WTC11 (cell line): ENCODE data around the gene C22orf31. TPM values are rescaled to one million over a fixed set of nuclear protein-coding genes. Genes with fewer than 3 reads are reported as not detected.

Experiments
- ATAC-seq: fragments of 200-7000 bp; cut with Tn5 transposase; 2 replicates; pipeline ENCODE4 v1.10.0; 2021; ENCODE audit warnings: mild to moderate bottlenecking, moderate library complexity
- CTCF ChIA-PET: fragments of 300-600 bp; sonication (Branson Sonifier 250); formaldehyde crosslinking; loops from one replicate; lab custom pipeline; 2021; ENCODE audit warnings: antibody characterized with exemption; lab: Charles Lee
- POLR2A ChIA-PET: fragments of 350-600 bp; sonication (Branson Sonifier 250); formaldehyde crosslinking; loops from one replicate; lab custom pipeline; 2021; ENCODE audit warnings: antibody characterized with exemption; lab: Charles Lee
- DNase-seq: peaks from one replicate; pipeline ENCODE4 v3.0.0; 2021; ENCODE audit warnings: low spot score
- H3K27ac Mint-ChIP-seq: 2 replicates; pipeline ENCODE4 v1.8.0; 2021; ENCODE audit warnings: mixed read lengths
- H3K27me3 Mint-ChIP-seq: 2 replicates; pipeline ENCODE4 v1.8.0; 2021; ENCODE audit warnings: low read depth, mild to moderate bottlenecking, moderate library complexity, mixed read lengths
- H3K36me3 Mint-ChIP-seq: 2 replicates; pipeline ENCODE4 v1.8.0; 2021; ENCODE audit warnings: mixed read lengths
- H3K4me1 Mint-ChIP-seq: 2 replicates; pipeline ENCODE4 v1.8.0; 2022; ENCODE audit warnings: mixed read lengths
- H3K4me3 Mint-ChIP-seq: 2 replicates; pipeline ENCODE4 v1.8.0; 2021; ENCODE audit warnings: mild to moderate bottlenecking, moderate library complexity, mixed read lengths
- H3K9me3 Mint-ChIP-seq: 2 replicates; pipeline ENCODE4 v1.8.0; 2021; ENCODE audit warnings: mixed read lengths
- CBFB ChIP-seq: sonication (generic); formaldehyde crosslinking; IDR thresholded peaks from 2 replicates; pipeline ENCODE4 v1.8.1; 2022; ENCODE audit warnings: mild to moderate bottlenecking, low read depth, missing genetic modification reagents
- CREB1 ChIP-seq: sonication (generic); formaldehyde crosslinking; IDR thresholded peaks from 2 replicates; pipeline ENCODE4 v1.8.0; 2023; ENCODE audit warnings: mild to moderate bottlenecking, missing genetic modification reagents
- CREM ChIP-seq: sonication (generic); formaldehyde crosslinking; IDR thresholded peaks from 2 replicates; pipeline ENCODE4 v1.8.1; 2022; ENCODE audit warnings: mild to moderate bottlenecking, missing genetic modification reagents, moderate library complexity
- EMX1 ChIP-seq: fragments of 250-450 bp; sonication (Bioruptor Pico); IDR thresholded peaks from 2 replicates; pipeline ENCODE4 v1.8.0; 2021; ENCODE audit warnings: mild to moderate bottlenecking
- NFE2L1 ChIP-seq: sonication (generic); formaldehyde crosslinking; IDR thresholded peaks from 2 replicates; pipeline ENCODE4 v1.8.1; 2023; ENCODE audit warnings: missing genetic modification reagents
- NFYB ChIP-seq: sonication (generic); formaldehyde crosslinking; conservative IDR thresholded peaks from 2 replicates; pipeline ENCODE4 v1.8.0; 2022; ENCODE audit warnings: low read depth, missing genetic modification reagents
- NR1H2 ChIP-seq: sonication (generic); formaldehyde crosslinking; IDR thresholded peaks from 2 replicates; pipeline ENCODE4 v1.9.0; 2021; ENCODE audit warnings: mild to moderate bottlenecking, moderate library complexity, missing genetic modification reagents
- NR3C1 ChIP-seq: sonication (generic); formaldehyde crosslinking; conservative IDR thresholded peaks from 2 replicates; pipeline ENCODE4 v1.8.1; 2023; ENCODE audit warnings: low read depth, mild to moderate bottlenecking, missing genetic modification reagents
- OVOL2 ChIP-seq: fragments of 250-450 bp; sonication (Bioruptor Pico); IDR thresholded peaks from 2 replicates; pipeline ENCODE4 v1.9.0; 2021; ENCODE audit warnings: mild to moderate bottlenecking, borderline replicate concordance
- TEAD1 ChIP-seq: sonication (generic); formaldehyde crosslinking; IDR thresholded peaks from 2 replicates; pipeline ENCODE4 v1.8.0; 2022; ENCODE audit warnings: mild to moderate bottlenecking, missing genetic modification reagents
- ZBTB21 ChIP-seq: sonication (generic); formaldehyde crosslinking; IDR thresholded peaks from 2 replicates; pipeline ENCODE4 v1.8.1; 2023; ENCODE audit warnings: mild to moderate bottlenecking, missing genetic modification reagents, borderline replicate concordance
- ZNF121 ChIP-seq: sonication (generic); formaldehyde crosslinking; IDR thresholded peaks from 2 replicates; pipeline ENCODE4 v1.8.0; 2023; ENCODE audit warnings: missing genetic modification reagents
- ZNF138 ChIP-seq: sonication (generic); formaldehyde crosslinking; conservative IDR thresholded peaks from 2 replicates; pipeline ENCODE4 v1.8.1; 2022; ENCODE audit warnings: mild to moderate bottlenecking, moderate library complexity, missing genetic modification reagents
- ZNF317 ChIP-seq: sonication (generic); formaldehyde crosslinking; IDR thresholded peaks from 2 replicates; pipeline ENCODE4 v1.8.1; 2023; ENCODE audit warnings: low read depth, mild to moderate bottlenecking, moderate library complexity, missing genetic modification reagents, borderline replicate concordance
- total RNA-seq: library from RNA; stranded (reverse); gene quantifications from 3 replicates; pipeline ENCODE4 v1.2.3, GENCODE V29; 2021
- TF ChIP-seq, protein P1 (sequence below): sonication (generic); formaldehyde crosslinking; IDR thresholded peaks from 2 replicates; pipeline ENCODE4 v1.8.1; 2022; ENCODE audit warnings: mild to moderate bottlenecking, missing genetic modification reagents, moderate library complexity, borderline replicate concordance
- TF ChIP-seq, protein P2 (sequence below): sonication (generic); formaldehyde crosslinking; IDR thresholded peaks from 2 replicates; pipeline ENCODE4 v1.8.1; 2022; ENCODE audit warnings: low read depth, missing genetic modification reagents, borderline replicate concordance
- TF ChIP-seq, protein P3 (sequence below): sonication (generic); formaldehyde crosslinking; IDR thresholded peaks from 2 replicates; pipeline ENCODE4 v1.8.0; 2023; ENCODE audit warnings: missing genetic modification reagents
- TF ChIP-seq, protein P4 (sequence below): fragments of 250-450 bp; sonication (Bioruptor Pico); IDR thresholded peaks from 2 replicates; pipeline ENCODE4 v1.9.0; 2021; ENCODE audit warnings: mild to moderate bottlenecking
- TF ChIP-seq, protein P5 (sequence below): sonication (generic); formaldehyde crosslinking; IDR thresholded peaks from 2 replicates; pipeline ENCODE4 v1.8.1; 2022; ENCODE audit warnings: missing genetic modification reagents, borderline replicate concordance
- TF ChIP-seq, protein P6 (sequence below): sonication (generic); formaldehyde crosslinking; IDR thresholded peaks from 2 replicates; pipeline ENCODE4 v1.8.0; 2022; ENCODE audit warnings: mild to moderate bottlenecking, missing genetic modification reagents
- TF ChIP-seq, protein P7 (sequence below): fragments of 250-450 bp; sonication (Bioruptor Pico); IDR thresholded peaks from 2 replicates; pipeline ENCODE4 v1.9.0; 2021; ENCODE audit warnings: moderate library complexity, mild to moderate bottlenecking, inconsistent platforms, borderline replicate concordance

The C22orf31 gene
- total RNA-seq, 1 experiment from 2014 or later: not detected

DNA sequence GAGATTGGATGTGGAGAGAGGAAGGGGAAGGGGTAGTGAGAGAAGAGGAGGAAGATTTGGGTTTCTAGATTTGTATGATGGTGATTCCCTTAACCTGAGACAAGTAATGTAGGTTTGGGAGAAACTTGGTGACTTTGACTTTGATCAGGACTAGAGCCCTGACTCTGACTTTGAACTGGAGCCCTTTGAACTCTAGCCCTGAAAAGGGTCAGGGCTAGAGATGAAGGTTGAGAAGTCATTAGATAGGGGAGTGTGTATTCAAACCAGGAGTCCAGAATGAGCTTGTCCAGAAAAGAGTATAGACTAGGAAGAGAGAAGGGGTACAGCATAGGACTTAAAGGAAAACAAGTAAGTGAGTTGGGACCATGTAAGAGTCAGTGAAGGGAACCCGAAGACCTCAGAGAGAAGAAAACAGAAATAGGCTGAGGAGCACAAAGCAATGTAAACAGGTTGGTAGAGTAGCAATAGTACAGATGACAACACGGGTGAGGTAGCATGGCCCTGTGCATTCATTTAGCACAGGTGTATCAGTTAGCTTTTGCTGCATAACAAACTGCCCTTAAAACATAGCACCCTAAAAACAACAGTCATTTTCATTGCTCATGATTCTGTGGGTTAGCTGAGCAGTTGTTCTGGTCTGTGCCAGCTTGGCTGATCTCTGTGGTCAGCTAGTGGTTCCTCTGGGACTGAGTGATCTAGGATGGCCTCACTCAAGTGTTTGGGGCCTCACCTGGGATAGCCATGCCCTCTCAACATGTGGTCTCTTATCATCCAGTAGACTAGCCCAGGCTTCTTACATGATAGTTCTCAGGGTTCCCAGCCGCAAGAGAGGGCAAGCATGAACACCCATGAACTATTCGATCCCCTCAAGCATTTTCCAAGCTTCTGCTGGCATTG, 43.1 kb downstream of the C22orf31 start (continued):
- TF ChIP-seq, protein P1, sequence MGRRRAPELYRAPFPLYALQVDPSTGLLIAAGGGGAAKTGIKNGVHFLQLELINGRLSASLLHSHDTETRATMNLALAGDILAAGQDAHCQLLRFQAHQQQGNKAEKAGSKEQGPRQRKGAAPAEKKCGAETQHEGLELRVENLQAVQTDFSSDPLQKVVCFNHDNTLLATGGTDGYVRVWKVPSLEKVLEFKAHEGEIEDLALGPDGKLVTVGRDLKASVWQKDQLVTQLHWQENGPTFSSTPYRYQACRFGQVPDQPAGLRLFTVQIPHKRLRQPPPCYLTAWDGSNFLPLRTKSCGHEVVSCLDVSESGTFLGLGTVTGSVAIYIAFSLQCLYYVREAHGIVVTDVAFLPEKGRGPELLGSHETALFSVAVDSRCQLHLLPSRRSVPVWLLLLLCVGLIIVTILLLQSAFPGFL (CRISPR knock-in tag): no peak
- TF ChIP-seq TEAD1 (CRISPR knock-in tag) (no peak), CREB1 (CRISPR knock-in tag) (no peak), NFYB (no peak), ZNF138 (CRISPR knock-in tag) (no peak), ZBTB21 (CRISPR knock-in tag) (no peak)
- TF ChIP-seq, protein P2, sequence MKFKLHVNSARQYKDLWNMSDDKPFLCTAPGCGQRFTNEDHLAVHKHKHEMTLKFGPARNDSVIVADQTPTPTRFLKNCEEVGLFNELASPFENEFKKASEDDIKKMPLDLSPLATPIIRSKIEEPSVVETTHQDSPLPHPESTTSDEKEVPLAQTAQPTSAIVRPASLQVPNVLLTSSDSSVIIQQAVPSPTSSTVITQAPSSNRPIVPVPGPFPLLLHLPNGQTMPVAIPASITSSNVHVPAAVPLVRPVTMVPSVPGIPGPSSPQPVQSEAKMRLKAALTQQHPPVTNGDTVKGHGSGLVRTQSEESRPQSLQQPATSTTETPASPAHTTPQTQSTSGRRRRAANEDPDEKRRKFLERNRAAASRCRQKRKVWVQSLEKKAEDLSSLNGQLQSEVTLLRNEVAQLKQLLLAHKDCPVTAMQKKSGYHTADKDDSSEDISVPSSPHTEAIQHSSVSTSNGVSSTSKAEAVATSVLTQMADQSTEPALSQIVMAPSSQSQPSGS (CRISPR knock-in tag): no peak

DNA sequence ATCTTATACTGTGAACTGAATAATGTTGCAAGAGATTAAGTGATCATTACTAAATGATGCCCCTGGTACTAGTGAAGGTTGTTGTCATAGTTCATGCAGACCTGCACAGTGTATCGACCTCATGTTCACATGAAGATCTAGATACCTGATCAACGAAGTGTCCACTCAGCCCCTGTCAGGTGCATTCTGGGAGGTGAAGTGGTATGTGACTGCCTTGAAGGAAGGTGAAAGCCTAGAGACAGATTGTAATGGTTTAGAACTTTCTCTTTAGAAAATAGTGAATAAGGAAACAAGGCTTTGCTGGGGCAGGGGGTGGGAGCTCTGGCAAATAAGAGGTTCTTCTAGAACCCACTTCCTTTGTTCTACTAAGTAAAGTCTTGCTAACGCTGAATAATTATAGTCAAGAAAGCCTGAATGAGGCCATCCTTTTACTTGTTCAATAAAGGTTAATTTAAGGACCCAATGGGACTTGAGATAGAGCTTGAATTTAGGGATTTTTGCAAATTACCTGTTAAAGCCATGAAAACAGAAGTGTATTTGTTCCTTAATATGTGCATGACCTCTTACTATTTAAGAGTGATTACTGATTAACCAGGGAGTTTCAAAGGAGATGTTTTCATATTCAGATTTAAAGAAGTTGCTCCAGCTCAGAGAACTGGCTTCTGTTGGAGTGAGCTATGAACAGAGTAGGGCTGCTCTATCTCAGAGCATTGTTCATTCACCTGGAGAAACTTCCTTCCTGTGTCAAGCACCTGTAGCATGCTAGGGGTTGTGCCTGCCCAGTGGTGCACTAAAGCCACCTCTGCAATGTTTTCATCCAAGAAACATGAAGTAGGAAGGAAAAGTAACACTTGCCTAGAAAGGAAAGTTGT, 45.3 kb downstream of the C22orf31 start:
- ATAC-seq (peak; percentile 41; the same call in 1 of the 2 replicates), DNase-seq (no peak)
- POLR2A ChIA-PET: interaction anchor here (0.6 to 0.8 kb wide), 2 partner anchors 27 to 148 kb away, joined by 4 to 5 read pairs; no protein-coding TSS in a partner anchor
- H3K27me3 Mint-ChIP-seq: no peaks in the 10 kb centered on the region
- H3K4me1 Mint-ChIP-seq: peaks cover 48% of the 10 kb centered on the region
- TF ChIP-seq, protein P3, sequence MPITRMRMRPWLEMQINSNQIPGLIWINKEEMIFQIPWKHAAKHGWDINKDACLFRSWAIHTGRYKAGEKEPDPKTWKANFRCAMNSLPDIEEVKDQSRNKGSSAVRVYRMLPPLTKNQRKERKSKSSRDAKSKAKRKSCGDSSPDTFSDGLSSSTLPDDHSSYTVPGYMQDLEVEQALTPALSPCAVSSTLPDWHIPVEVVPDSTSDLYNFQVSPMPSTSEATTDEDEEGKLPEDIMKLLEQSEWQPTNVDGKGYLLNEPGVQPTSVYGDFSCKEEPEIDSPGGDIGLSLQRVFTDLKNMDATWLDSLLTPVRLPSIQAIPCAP (CRISPR knock-in tag): no peak
- TF ChIP-seq ZNF317 (no peak), ZNF121 (CRISPR knock-in tag) (no peak)
- TF ChIP-seq, protein P4, sequence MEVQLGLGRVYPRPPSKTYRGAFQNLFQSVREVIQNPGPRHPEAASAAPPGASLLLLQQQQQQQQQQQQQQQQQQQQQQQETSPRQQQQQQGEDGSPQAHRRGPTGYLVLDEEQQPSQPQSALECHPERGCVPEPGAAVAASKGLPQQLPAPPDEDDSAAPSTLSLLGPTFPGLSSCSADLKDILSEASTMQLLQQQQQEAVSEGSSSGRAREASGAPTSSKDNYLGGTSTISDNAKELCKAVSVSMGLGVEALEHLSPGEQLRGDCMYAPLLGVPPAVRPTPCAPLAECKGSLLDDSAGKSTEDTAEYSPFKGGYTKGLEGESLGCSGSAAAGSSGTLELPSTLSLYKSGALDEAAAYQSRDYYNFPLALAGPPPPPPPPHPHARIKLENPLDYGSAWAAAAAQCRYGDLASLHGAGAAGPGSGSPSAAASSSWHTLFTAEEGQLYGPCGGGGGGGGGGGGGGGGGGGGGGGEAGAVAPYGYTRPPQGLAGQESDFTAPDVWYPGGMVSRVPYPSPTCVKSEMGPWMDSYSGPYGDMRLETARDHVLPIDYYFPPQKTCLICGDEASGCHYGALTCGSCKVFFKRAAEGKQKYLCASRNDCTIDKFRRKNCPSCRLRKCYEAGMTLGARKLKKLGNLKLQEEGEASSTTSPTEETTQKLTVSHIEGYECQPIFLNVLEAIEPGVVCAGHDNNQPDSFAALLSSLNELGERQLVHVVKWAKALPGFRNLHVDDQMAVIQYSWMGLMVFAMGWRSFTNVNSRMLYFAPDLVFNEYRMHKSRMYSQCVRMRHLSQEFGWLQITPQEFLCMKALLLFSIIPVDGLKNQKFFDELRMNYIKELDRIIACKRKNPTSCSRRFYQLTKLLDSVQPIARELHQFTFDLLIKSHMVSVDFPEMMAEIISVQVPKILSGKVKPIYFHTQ (CRISPR knock-in tag): no peak
- peak overlapping the region; percentile 86 for H3K27ac Mint-ChIP-seq
- peaks cover 9% of the 10 kb centered on the region for H3K36me3 Mint-ChIP-seq
- CTCF ChIA-PET: interaction anchor here (0.8 kb wide), 2 partner anchors 24 to 138 kb away, joined by 3 read pairs; no protein-coding TSS in a partner anchor
- no peak overlapping the region for H3K4me3 Mint-ChIP-seq
- peaks cover 11% of the 10 kb centered on the region for H3K9me3 Mint-ChIP-seq

DNA sequence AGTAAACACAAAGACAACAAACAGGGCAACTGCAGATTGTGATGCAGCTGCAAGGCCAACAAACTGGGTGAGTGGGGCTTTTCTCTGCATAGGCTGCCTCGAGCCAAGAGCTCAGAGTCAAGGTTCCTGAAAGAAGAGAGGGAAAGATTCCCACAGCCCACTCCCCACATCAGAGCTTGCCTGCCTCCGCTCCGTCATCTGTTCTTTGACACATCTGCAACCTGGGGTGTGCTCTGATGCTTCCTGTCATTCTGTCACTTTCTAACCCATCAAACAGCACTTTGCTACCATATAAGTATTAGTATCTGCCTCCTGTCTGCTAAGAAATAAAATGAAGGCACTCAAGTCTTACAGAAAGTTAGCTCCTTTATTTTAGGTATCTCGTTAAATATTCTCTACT, 46.9 kb downstream of the C22orf31 start:
- Mint-ChIP-seq H3K4me3 (no peak overlapping the region), H3K36me3 (peaks cover 14% of the 10 kb centered on the region), H3K27me3 (no peaks in the 10 kb centered on the region), H3K27ac (no peak overlapping the region), H3K4me1 (peaks cover 60% of the 10 kb centered on the region), H3K9me3 (peaks cover 11% of the 10 kb centered on the region)
- CTCF ChIA-PET: interaction anchor here (0.6 to 1.7 kb wide), 5 partner anchors 16 to 159 kb away, joined by 3 to 8 read pairs (median 3); partner anchors contain the start of gene ZNRF3
- ATAC-seq (no peak), DNase-seq (no peak)
- POLR2A ChIA-PET: interaction anchor here (0.9 to 2.0 kb wide), 2 partner anchors 10 to 107 kb away, joined by 5 to 8 read pairs; no protein-coding TSS in a partner anchor
- TF ChIP-seq CBFB (CRISPR knock-in tag): no peak
- TF ChIP-seq, protein P5, sequence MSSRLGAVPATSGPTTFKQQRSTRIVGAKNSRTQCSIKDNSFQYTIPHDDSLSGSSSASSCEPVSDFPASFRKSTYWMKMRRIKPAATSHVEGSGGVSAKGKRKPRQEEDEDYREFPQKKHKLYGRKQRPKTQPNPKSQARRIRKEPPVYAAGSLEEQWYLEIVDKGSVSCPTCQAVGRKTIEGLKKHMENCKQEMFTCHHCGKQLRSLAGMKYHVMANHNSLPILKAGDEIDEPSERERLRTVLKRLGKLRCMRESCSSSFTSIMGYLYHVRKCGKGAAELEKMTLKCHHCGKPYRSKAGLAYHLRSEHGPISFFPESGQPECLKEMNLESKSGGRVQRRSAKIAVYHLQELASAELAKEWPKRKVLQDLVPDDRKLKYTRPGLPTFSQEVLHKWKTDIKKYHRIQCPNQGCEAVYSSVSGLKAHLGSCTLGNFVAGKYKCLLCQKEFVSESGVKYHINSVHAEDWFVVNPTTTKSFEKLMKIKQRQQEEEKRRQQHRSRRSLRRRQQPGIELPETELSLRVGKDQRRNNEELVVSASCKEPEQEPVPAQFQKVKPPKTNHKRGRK (CRISPR knock-in tag): no peak
- no peak for TF ChIP-seq NFE2L1
- TF ChIP-seq, protein P6, sequence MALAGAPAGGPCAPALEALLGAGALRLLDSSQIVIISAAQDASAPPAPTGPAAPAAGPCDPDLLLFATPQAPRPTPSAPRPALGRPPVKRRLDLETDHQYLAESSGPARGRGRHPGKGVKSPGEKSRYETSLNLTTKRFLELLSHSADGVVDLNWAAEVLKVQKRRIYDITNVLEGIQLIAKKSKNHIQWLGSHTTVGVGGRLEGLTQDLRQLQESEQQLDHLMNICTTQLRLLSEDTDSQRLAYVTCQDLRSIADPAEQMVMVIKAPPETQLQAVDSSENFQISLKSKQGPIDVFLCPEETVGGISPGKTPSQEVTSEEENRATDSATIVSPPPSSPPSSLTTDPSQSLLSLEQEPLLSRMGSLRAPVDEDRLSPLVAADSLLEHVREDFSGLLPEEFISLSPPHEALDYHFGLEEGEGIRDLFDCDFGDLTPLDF (CRISPR knock-in tag): no peak
- no peak for TF ChIP-seq NR3C1 (CRISPR knock-in tag)
- TF ChIP-seq, protein P7, sequence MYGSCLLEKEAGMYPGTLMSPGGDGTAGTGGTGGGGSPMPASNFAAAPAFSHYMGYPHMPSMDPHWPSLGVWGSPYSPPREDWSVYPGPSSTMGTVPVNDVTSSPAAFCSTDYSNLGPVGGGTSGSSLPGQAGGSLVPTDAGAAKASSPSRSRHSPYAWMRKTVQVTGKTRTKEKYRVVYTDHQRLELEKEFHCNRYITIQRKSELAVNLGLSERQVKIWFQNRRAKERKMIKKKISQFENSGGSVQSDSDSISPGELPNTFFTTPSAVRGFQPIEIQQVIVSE (CRISPR knock-in tag): no peak
- no peak for TF ChIP-seq NR1H2
- TF ChIP-seq EMX1 (CRISPR knock-in tag): no peak
- TF ChIP-seq OVOL2 (CRISPR knock-in tag): no peak
- TF ChIP-seq CREM: no peak
